Endothelial cell (in vitro differentiated cells): Measurements from ENCODE around the gene TBC1D14. TPM values are rescaled to one million over a fixed set of nuclear protein-coding genes. Genes with fewer than 3 reads are reported as not detected.

ENCODE experiments used
- DNase-seq: peaks from one replicate; pipeline ENCODE4 v3.0.0; 2021; ENCODE audit warnings: low spot score
- H3K27ac Mint-ChIP-seq: one replicate; pipeline ENCODE4 v1.8.0; 2021; ENCODE audit warnings: mixed read lengths, inconsistent platforms; ENCODE audit not compliant: unreplicated experiment
- H3K27me3 Mint-ChIP-seq: one replicate; pipeline ENCODE4 v1.8.0; 2021; ENCODE audit warnings: mild to moderate bottlenecking, moderate library complexity, mixed read lengths, inconsistent platforms; ENCODE audit not compliant: unreplicated experiment
- H3K36me3 Mint-ChIP-seq: one replicate; pipeline ENCODE4 v1.8.0; 2021; ENCODE audit warnings: mild to moderate bottlenecking, low read depth, mixed read lengths, inconsistent platforms; ENCODE audit not compliant: unreplicated experiment
- H3K4me1 Mint-ChIP-seq: one replicate; pipeline ENCODE4 v1.8.0; 2021; ENCODE audit warnings: mild to moderate bottlenecking, mixed read lengths, inconsistent platforms; ENCODE audit not compliant: unreplicated experiment
- H3K4me3 Mint-ChIP-seq: one replicate; pipeline ENCODE4 v1.8.0; 2021; ENCODE audit warnings: mild to moderate bottlenecking, mixed read lengths, inconsistent platforms; ENCODE audit not compliant: unreplicated experiment
- H3K9me3 Mint-ChIP-seq: one replicate; pipeline ENCODE4 v1.8.0; 2021; ENCODE audit warnings: mixed read lengths, inconsistent platforms; ENCODE audit not compliant: unreplicated experiment
- total RNA-seq: library from RNA; stranded (reverse); fragmentation: NEBNext Ultra II Directional; extraction: Animal tissue kit (Norgen Biotek cat#: 25700); gene quantifications from one replicate; pipeline ENCODE4 v1.2.1, GENCODE V29; 2021; ENCODE audit not compliant: unreplicated experiment
- TF ChIP-seq, protein P1 (sequence below): fragments of 200-600 bp; sonication (generic); IDR thresholded peaks from one replicate; pipeline ENCODE4 v1.5.0; 2021; ENCODE audit warnings: antibody characterized with exemption; ENCODE audit not compliant: unreplicated experiment

Gene TBC1D14
- total RNA-seq, 1 donor from 2014 or later = 33.0 TPM

DNA sequence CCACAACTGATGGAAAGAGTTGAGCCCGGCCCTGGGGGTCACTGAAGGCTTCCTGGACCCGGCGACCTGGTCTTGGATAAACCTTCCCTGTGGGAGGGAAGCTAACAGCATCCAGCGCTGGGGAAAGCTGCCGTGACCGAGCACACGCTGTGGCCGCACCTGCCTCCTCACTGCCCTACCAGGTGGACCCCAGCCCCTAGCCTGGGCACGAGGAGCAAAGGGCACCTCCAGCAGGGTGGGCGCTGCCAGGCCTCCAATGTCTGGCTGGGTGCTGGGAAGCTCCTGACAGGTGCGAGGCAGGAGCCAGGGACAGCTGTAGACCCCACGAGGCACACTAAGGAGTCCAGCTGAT lies 141.5 kb downstream of the TBC1D14 start:
- H3K27ac Mint-ChIP-seq = no peak overlapping the region
- peaks cover 30% of the 10 kb centered on the region for H3K4me1 Mint-ChIP-seq
- DNase-seq = no peak
- no peaks in the 10 kb centered on the region for H3K9me3 Mint-ChIP-seq
- peaks cover 4% of the 10 kb centered on the region for H3K27me3 Mint-ChIP-seq
- H3K36me3 Mint-ChIP-seq = peaks cover 8% of the 10 kb centered on the region
- TF ChIP-seq, protein P1, sequence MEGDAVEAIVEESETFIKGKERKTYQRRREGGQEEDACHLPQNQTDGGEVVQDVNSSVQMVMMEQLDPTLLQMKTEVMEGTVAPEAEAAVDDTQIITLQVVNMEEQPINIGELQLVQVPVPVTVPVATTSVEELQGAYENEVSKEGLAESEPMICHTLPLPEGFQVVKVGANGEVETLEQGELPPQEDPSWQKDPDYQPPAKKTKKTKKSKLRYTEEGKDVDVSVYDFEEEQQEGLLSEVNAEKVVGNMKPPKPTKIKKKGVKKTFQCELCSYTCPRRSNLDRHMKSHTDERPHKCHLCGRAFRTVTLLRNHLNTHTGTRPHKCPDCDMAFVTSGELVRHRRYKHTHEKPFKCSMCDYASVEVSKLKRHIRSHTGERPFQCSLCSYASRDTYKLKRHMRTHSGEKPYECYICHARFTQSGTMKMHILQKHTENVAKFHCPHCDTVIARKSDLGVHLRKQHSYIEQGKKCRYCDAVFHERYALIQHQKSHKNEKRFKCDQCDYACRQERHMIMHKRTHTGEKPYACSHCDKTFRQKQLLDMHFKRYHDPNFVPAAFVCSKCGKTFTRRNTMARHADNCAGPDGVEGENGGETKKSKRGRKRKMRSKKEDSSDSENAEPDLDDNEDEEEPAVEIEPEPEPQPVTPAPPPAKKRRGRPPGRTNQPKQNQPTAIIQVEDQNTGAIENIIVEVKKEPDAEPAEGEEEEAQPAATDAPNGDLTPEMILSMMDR = no peak
- no peak overlapping the region for H3K4me3 Mint-ChIP-seq

DNA sequence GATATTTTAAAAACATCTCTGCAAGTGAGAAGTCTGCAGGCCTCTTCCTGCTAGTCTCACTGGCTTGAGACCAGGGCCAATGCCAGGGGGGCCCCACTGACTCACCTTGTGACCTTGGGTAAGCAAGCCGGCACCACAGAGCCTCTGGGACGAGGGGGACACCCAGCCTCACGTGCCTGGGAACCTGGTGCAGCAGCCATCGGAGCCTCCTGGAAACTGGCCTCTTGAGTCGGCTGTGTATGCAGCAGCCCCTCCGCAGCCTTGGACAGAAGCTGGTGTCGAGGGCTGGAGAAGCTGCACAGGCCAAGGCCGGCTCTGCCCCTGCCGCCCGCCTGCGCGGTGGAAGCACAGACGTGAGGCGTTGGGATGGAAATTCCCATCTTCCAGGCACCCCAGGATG lies 142.3 kb downstream of the TBC1D14 start:
- Mint-ChIP-seq H3K36me3 (peaks cover 8% of the 10 kb centered on the region), H3K4me1 (peaks cover 27% of the 10 kb centered on the region), H3K4me3 (no peak overlapping the region), H3K9me3 (no peaks in the 10 kb centered on the region), H3K27ac (no peak overlapping the region), H3K27me3 (peaks cover 6% of the 10 kb centered on the region)
- TF ChIP-seq, protein P1 = no peak
- DNase-seq = no peak

DNA sequence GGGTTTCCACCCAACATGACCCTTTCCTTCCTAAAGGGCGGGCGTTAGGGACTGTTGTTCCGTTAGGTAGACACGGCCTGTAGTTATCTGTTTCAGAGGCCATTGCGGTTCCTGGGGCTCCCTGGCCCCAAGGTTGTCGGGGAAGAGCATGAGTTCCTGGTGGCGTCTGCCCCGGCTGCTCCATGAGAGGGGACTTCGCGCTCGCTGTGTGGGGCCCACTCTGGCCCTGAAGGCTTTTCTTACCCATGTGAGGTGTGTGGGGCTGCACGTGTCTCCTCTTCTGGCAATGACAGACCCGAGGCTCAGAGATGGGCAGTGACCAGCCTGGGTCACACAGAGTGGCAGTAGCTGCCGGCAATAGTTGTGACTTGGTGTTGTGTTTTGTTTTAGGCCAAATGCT lies 142.7 kb downstream of the TBC1D14 start:
- peaks cover 8% of the 10 kb centered on the region for H3K36me3 Mint-ChIP-seq
- H3K27me3 Mint-ChIP-seq = peaks cover 6% of the 10 kb centered on the region
- DNase-seq = no peak
- H3K4me3 Mint-ChIP-seq = no peak overlapping the region
- peaks cover 26% of the 10 kb centered on the region for H3K4me1 Mint-ChIP-seq
- no peaks in the 10 kb centered on the region for H3K9me3 Mint-ChIP-seq
- H3K27ac Mint-ChIP-seq = no peak overlapping the region
- TF ChIP-seq, protein P1 = no peak

DNA sequence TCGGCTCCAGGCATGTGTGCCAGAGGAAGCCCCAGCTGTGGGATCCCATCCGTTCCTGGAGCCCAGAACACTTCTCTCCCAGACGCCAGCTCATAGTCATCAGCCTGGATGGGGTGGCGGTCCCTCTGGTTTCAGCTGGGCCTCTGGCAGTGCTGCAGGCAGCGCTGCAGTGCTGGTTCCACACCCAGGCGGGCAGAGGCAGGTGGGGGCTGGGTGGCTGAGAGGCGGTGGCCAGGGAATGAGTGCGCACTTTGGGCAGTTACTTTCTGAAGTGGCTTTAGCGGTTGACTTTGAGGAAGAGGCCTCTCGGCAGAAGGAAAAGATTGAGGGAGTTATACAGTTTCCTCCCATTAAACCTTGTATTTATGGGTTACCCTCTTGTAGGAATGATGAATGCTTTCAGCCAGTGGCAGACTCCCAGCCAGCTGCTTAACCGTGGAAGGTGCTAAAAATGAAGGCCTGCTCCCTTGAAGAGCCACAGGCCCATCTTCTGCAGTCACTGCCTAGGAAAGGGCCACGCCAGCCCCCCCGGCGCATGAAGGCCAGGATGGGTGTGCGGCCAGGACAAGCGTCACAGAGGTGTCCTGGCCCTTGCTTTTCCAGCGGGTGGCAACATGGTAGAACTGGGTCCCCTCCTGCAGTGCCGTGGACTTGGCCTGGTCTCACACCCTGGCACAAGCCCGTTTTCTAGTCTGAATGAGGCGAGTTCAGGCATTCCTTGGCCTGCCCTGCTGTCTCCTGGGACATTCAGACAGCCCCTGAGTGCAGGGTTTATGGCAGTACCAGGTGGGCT lies 143.5 kb downstream of the TBC1D14 start:
- H3K27me3 Mint-ChIP-seq = peaks cover 6% of the 10 kb centered on the region
- H3K27ac Mint-ChIP-seq = no peak overlapping the region
- no peak for DNase-seq
- H3K9me3 Mint-ChIP-seq = no peaks in the 10 kb centered on the region
- no peak overlapping the region for H3K4me3 Mint-ChIP-seq
- TF ChIP-seq, protein P1 = no peak
- peaks cover 5% of the 10 kb centered on the region for H3K36me3 Mint-ChIP-seq
- H3K4me1 Mint-ChIP-seq = peaks cover 24% of the 10 kb centered on the region

DNA sequence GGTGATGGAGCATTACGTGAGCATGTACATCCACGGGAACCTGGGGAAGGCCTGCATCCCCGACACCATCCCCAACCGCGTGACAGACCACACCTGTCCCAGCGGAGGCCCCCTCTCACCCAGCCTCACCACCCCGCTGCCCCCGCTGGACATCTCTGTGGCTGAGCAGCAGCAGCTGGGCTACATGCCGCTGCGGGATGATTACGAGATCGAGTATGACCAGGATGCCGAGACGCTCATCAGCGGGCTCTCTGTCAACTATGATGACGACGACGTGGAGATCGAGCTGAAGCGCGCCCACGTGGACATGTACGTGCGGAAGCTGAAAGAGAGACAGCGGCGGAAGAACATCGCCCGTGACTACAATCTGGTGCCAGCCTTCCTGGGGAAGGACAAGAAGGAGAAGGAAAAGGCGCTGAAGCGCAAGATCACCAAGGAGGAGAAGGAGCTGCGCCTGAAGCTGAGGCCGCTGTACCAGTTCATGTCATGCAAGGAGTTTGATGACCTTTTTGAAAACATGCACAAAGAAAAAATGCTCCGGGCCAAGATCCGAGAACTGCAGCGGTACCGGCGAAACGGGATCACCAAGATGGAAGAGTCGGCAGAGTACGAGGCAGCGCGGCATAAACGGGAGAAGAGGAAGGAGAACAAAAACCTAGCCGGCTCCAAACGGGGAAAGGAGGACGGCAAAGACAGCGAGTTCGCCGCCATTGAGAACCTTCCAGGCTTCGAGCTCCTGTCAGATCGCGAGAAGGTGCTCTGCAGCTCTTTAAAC lies 144.7 kb downstream of the TBC1D14 start:
- Mint-ChIP-seq H3K36me3 (peaks cover 5% of the 10 kb centered on the region), H3K27me3 (peaks cover 6% of the 10 kb centered on the region), H3K27ac (no peak overlapping the region), H3K4me1 (peaks cover 24% of the 10 kb centered on the region), H3K4me3 (peak overlapping the region; percentile 27), H3K9me3 (no peaks in the 10 kb centered on the region)
- TF ChIP-seq, protein P1 = no peak
- DNase-seq = no peak
